ENCODE results near the gene PHC2.

- TF ChIP-seq, protein P1, sequence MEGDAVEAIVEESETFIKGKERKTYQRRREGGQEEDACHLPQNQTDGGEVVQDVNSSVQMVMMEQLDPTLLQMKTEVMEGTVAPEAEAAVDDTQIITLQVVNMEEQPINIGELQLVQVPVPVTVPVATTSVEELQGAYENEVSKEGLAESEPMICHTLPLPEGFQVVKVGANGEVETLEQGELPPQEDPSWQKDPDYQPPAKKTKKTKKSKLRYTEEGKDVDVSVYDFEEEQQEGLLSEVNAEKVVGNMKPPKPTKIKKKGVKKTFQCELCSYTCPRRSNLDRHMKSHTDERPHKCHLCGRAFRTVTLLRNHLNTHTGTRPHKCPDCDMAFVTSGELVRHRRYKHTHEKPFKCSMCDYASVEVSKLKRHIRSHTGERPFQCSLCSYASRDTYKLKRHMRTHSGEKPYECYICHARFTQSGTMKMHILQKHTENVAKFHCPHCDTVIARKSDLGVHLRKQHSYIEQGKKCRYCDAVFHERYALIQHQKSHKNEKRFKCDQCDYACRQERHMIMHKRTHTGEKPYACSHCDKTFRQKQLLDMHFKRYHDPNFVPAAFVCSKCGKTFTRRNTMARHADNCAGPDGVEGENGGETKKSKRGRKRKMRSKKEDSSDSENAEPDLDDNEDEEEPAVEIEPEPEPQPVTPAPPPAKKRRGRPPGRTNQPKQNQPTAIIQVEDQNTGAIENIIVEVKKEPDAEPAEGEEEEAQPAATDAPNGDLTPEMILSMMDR (IDR thresholded peaks at IDR 0.05) = no peak
- TF ChIP-seq POLR2A (IDR thresholded peaks at IDR 0.05) = no peak
Observed at GRCh38 chr1:33317946-33318345, 112.9 kb downstream of the PHC2 start.
